Measurements from ENCODE around the gene SYCP1. TPM values are rescaled to one million over a fixed set of nuclear protein-coding genes. Genes with fewer than 3 reads are reported as not detected.
"Not testable (repeated sequence)": the region's sequence is repeated elsewhere in the genome, so short reads cannot be mapped to it uniquely, and the experiment has no call there.

SYCP1 gene
- total RNA-seq, 1 donor from 2014 or later: not detected

GRCh38 chr1:114828251-114828650 lies 26.4 kb upstream of the SYCP1 start:
- no peaks in the 10 kb centered on the region for H3K27me3 Mint-ChIP-seq (ENCODE audit: unreplicated experiment)
- no peak overlapping the region for H3K4me3 Mint-ChIP-seq (ENCODE audit: unreplicated experiment)
- TF ChIP-seq, protein P1, sequence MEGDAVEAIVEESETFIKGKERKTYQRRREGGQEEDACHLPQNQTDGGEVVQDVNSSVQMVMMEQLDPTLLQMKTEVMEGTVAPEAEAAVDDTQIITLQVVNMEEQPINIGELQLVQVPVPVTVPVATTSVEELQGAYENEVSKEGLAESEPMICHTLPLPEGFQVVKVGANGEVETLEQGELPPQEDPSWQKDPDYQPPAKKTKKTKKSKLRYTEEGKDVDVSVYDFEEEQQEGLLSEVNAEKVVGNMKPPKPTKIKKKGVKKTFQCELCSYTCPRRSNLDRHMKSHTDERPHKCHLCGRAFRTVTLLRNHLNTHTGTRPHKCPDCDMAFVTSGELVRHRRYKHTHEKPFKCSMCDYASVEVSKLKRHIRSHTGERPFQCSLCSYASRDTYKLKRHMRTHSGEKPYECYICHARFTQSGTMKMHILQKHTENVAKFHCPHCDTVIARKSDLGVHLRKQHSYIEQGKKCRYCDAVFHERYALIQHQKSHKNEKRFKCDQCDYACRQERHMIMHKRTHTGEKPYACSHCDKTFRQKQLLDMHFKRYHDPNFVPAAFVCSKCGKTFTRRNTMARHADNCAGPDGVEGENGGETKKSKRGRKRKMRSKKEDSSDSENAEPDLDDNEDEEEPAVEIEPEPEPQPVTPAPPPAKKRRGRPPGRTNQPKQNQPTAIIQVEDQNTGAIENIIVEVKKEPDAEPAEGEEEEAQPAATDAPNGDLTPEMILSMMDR (IDR thresholded peaks at IDR 0.05; ENCODE audit: partially characterized antibody, unreplicated experiment): no peak
- H3K27ac Mint-ChIP-seq (ENCODE audit: unreplicated experiment): no peak overlapping the region
- H3K9me3 Mint-ChIP-seq (ENCODE audit: unreplicated experiment): peaks cover 3% of the 10 kb centered on the region
- H3K36me3 Mint-ChIP-seq (ENCODE audit: unreplicated experiment): no peaks in the 10 kb centered on the region
- DNase-seq: no peak
- no peaks in the 10 kb centered on the region for H3K4me1 Mint-ChIP-seq (ENCODE audit: low read depth, unreplicated experiment)

DNA sequence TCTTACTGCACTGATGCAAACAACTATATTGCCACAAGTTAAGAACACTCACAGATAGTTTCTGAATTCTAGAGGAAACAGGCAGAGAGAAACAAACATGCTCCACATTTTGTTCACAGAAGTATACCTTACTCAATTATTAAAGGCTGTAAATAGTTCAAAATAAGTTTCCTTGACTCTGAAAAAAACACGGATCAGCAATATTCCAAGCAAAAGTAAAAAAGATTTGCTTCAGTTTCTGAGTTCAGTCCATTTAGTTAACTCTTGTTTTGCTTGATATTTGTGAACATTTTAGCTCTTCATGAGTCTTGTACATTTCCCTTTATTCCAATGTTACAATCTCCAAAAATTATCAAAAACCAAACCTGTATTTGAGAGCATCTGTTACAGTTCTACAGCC lies 24.6 kb upstream of the SYCP1 start:
- not testable (repeated sequence) for H3K36me3 Mint-ChIP-seq (ENCODE audit: unreplicated experiment); H3K9me3 Mint-ChIP-seq (ENCODE audit: unreplicated experiment); H3K27ac Mint-ChIP-seq (ENCODE audit: unreplicated experiment); H3K27me3 Mint-ChIP-seq (ENCODE audit: unreplicated experiment); DNase-seq; H3K4me3 Mint-ChIP-seq (ENCODE audit: unreplicated experiment); H3K4me1 Mint-ChIP-seq (ENCODE audit: low read depth, unreplicated experiment)

GRCh38 chr1:114831276-114831994 lies 23.2 kb upstream of the SYCP1 start:
- TF ChIP-seq, protein P1 (IDR thresholded peaks at IDR 0.05; ENCODE audit: partially characterized antibody, unreplicated experiment): no peak
- Mint-ChIP-seq H3K9me3 (ENCODE audit: unreplicated experiment) (no peaks in the 10 kb centered on the region), H3K27me3 (ENCODE audit: unreplicated experiment) (no peaks in the 10 kb centered on the region), H3K4me3 (ENCODE audit: unreplicated experiment) (no peak overlapping the region), H3K36me3 (ENCODE audit: unreplicated experiment) (no peaks in the 10 kb centered on the region), H3K4me1 (ENCODE audit: low read depth, unreplicated experiment) (no peaks in the 10 kb centered on the region), H3K27ac (ENCODE audit: unreplicated experiment) (no peak overlapping the region)
- no peak for DNase-seq

- TF ChIP-seq, protein P1 (IDR thresholded peaks at IDR 0.05; ENCODE audit: partially characterized antibody, unreplicated experiment): no peak
- Mint-ChIP-seq H3K27ac (ENCODE audit: unreplicated experiment) (no peak overlapping the region), H3K9me3 (ENCODE audit: unreplicated experiment) (no peaks in the 10 kb centered on the region), H3K4me3 (ENCODE audit: unreplicated experiment) (no peak overlapping the region), H3K27me3 (ENCODE audit: unreplicated experiment) (no peaks in the 10 kb centered on the region), H3K36me3 (ENCODE audit: unreplicated experiment) (no peaks in the 10 kb centered on the region), H3K4me1 (ENCODE audit: low read depth, unreplicated experiment) (no peaks in the 10 kb centered on the region)
- DNase-seq: no peak
These were observed 22.6 kb upstream of the SYCP1 start for GRCh38 chr1:114832057-114832456.

DNA sequence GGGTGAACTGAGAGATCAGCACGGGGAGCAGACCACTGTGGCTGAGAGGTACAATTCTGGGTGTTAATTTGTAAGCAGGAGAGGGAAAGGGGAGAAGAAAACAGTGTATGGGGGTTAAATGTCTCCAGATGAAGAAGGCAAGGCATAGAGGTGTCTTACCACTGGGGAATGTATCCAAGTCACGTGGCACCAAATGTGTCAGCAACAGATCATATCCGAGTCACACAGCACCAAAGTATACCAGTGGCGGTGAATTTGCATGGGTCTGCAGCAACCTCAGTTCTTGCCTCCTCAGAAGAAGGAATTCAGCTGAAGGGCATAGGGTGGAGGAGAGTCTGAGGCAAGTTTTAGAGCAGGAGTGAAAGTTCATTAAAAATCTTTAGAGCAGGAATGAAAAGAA lies 21.2 kb upstream of the SYCP1 start:
- H3K27me3 Mint-ChIP-seq (ENCODE audit: unreplicated experiment): no peaks in the 10 kb centered on the region
- no peaks in the 10 kb centered on the region for H3K4me1 Mint-ChIP-seq (ENCODE audit: low read depth, unreplicated experiment)
- DNase-seq: no peak
- H3K27ac Mint-ChIP-seq (ENCODE audit: unreplicated experiment): no peak overlapping the region
- no peaks in the 10 kb centered on the region for H3K36me3 Mint-ChIP-seq (ENCODE audit: unreplicated experiment)
- no peaks in the 10 kb centered on the region for H3K9me3 Mint-ChIP-seq (ENCODE audit: unreplicated experiment)
- no peak overlapping the region for H3K4me3 Mint-ChIP-seq (ENCODE audit: unreplicated experiment)
- TF ChIP-seq, protein P1 (IDR thresholded peaks at IDR 0.05; ENCODE audit: partially characterized antibody, unreplicated experiment): no peak

Measured in glutamatergic neuron (in vitro differentiated cells).